GM21390 (cell line): ENCODE measurements around the gene FRMPD4.

ENCODE experiments used
- ATAC-seq: cut with Tn5 transposase; IDR thresholded peaks from one replicate; pipeline ENCODE4 v1.9.1; 2021; ENCODE audit not compliant: unreplicated experiment

The FRMPD4 gene

GRCh38 chrX:12210196-12210815, 72.0 kb downstream of the FRMPD4 start:
- ATAC-seq = no peak

GRCh38 chrX:12210971-12211370, 72.7 kb downstream of the FRMPD4 start:
- ATAC-seq = no peak

- ATAC-seq = no peak
These were observed 85.4 kb downstream of the FRMPD4 start for GRCh38 chrX:12223650-12224049.

GRCh38 chrX:12225107-12225506, 86.8 kb downstream of the FRMPD4 start:
- no peak for ATAC-seq

- ATAC-seq = no peak
These were observed 89.3 kb downstream of the FRMPD4 start for GRCh38 chrX:12227412-12228041.

DNA sequence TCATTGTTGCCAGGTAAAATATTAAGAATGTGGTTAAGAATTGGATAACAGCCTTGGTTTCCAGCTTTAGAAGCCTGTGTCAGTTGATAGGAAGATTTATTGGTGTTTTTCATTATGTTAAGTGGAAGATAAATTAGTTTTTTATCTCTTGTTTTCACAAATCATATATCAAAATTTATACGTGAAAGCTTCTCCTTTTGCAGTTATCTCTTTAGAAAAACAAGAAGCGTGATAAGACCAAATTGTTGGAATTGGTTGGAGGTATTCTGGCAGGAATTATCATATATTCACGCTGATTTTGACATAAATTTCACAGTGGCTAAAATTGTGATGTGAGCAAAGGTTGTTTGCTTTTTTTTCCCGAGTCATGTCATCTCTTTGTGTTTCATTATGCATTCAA, 90.6 kb downstream of the FRMPD4 start:
- ATAC-seq = no peak

DNA sequence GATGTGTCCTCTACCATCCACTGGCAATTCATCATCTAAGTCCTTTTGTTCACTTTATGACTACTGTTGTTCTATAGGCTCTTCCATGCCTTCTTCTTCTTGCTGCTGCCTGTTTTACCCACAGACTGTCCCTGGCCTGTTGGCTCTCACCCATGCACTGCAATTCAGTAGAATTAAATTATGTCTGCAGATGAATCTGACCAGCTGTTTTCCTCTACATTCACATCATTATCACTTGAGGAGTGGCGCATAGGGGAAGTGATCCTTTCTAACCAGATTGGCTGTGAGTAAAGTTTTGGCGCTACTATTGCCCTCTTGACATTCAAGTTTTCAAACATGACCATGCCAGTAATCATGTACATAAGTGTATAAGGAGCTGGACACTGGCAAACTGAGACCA, 91.7 kb downstream of the FRMPD4 start:
- ATAC-seq = no peak

DNA sequence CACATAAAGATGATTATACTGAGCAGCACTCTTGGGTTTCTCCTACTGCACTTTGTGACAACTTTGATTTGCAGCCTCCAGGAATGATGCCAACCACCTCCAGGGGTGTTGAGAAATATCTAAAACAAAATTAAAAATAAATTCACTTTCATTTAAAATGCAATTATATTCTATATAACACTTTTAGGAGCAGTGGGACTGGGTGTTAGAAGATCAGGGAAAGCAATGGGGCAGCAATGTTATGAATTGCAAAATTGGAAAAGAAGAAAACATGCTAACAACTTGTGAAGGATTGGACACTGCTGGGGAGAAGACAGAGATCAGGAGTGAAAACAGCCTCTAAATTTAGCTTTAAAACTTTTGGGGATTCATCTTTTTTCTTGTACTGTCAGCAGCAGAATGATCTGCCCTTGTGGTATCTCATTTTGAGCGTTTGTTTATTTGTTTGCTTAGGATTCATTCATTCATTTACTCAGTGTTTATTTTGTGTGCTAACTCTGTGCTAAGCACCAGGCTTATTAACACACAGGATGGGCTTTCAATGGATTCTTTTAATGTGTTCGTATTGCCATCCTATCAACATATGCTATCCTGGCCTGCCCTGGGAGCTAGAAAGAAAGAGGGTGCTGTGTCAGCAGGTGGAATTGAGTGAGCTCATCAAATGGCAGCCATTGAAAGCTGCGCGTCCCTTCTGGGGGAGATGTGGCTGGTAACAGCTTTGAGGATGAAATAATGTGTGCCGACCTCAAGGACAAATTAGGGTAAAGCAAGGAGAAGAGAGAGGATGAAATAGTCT, 96.5 kb downstream of the FRMPD4 start:
- ATAC-seq = no peak

- ATAC-seq = no peak
These were observed 97.9 kb downstream of the FRMPD4 start for GRCh38 chrX:12236156-12236555.

DNA sequence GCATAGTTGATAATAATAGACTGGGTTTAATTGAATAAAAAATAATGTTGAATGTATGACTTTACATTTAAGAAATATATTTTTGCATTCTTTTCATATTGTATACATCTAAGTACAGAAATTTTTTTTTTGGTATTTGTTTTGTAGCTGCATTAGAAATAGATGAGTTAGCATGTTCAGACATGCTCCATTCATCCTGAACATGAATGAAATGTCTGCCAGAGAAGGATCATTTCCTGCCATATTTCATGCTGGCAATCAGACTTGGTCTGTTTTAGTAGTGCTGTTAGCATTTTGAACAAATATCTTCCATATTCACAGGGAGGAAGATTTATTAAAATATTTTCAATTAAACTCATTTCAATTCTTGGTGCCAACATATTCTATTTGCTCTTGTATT, 98.9 kb downstream of the FRMPD4 start:
- no peak for ATAC-seq

DNA sequence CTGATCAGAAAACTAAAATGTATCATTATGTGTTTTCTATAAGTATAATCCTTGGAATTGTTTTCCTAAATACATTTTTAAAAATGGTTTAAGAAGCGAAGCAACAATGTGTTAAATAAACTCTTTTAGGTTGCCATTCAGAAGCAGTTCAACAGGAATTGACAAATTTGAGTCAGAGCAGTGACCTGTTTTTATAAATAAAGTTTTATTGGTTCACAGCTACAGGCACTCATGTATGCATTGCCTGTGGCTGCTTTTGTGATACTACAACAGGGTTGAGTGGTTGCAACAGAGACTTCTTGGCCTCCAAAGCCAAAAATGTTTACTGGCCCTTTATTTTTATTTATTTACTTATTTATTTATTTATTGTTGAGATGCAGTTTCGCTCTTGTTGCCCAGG, 99.5 kb downstream of the FRMPD4 start:
- no peak for ATAC-seq

DNA sequence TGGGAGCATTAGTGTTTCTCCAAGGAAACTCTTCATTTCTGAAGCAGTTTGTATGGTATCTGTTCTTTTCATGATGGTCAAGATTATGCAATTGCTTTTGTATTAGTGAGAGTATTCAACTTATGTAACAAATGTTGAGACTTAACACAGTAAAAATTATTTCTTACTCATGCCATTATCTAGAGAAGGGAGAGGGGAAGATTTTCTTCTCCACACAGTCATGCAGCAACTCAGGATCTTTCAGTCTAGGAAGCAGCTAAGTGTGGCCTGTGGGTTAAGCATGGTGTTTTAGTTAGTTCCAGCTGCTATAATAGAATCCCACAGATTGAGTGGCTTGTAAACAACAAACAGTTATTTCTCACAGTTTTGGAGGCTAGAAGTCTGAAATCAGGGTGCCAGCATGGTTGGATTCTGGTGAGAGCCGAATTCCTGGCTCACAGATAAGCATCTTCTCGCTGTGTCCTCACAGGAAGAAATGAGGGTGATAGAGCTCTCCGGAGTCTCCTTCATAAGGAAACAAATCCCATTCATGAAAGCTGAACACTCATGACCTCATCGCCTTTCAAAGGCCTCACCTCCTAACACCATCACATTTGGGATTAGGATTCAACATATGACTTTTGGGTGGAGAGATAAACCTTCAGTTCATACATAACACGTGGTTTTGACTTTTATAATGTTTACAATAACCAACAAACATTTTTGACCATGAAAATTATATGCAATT, 101.2 kb downstream of the FRMPD4 start:
- ATAC-seq = no peak

- ATAC-seq = no peak
These were observed 102.2 kb downstream of the FRMPD4 start for GRCh38 chrX:12240491-12240890.

DNA sequence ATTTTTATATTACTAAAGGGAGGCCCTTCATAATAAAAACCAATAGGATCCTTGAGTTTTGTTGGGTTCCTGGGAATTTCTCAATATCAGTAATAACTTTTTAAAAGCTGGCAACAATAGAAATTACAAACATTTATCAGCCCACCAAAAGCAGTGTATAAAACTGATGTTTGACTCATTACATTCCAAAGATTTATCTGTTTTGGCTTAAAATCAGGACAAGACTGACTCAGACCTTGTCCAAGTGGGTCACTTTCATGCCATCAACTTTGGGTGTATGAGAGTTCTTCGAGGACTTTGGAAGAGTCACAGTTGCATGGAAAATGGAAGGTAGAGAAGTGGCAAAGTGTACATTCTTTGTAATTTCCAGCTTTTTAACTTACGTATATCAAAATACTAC, 102.8 kb downstream of the FRMPD4 start:
- no peak for ATAC-seq

- no peak for ATAC-seq
These were observed 107.7 kb downstream of the FRMPD4 start for GRCh38 chrX:12245650-12246645.

GRCh38 chrX:12249997-12250396, 111.7 kb downstream of the FRMPD4 start:
- no peak for ATAC-seq

GRCh38 chrX:12263211-12263610, 124.9 kb downstream of the FRMPD4 start:
- no peak for ATAC-seq

- no peak for ATAC-seq
These were observed 131.2 kb downstream of the FRMPD4 start for GRCh38 chrX:12269484-12269883.

DNA sequence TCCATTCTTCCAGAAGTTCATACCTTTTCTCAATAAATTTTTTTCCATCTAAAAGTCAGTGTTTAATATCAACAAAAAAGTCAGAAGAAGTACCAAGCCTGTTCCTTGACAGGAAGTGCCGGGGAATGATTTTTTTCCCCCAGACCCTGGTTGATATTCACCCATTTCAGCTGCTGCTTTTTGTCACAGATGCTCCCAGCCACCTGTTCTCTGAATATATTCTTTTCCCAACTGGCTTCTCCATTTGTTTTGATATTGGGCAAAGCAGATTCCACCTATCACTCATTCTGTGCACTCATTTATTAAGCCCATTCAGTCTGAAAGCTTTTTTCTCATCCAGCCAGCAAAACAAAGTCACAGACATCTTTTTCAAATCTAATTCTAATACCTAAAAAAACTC, 139.9 kb downstream of the FRMPD4 start:
- ATAC-seq = no peak

- no peak for ATAC-seq
These were observed 144.7 kb downstream of the FRMPD4 start for GRCh38 chrX:12282991-12283390.
